OCI-LY1 (cell line): Measurements from ENCODE around the gene KLRK1.

Source experiments
- CTCF ChIP-seq: fragments of 200-600 bp; sonication (generic), shearing (Covaris generic); IDR thresholded peaks from 2 replicates; pipeline ENCODE4 v1.5.1; 2017; ENCODE audit warnings: mild to moderate bottlenecking, antibody characterized with exemption, low read length, moderate library complexity, mixed read lengths
- EZH2 ChIP-seq: fragments of 200-600 bp; sonication (generic), shearing (Covaris generic); IDR thresholded peaks from 2 replicates; pipeline ENCODE4 v1.8.0; 2017; ENCODE audit warnings: borderline replicate concordance, mixed run types, mild to moderate bottlenecking, antibody characterized with exemption, low read length, moderate library complexity, mixed read lengths

GRCh38 chr12:10389904-10390303 is at the start of gene KLRK1:
- TF ChIP-seq CTCF: no peak
- TF ChIP-seq EZH2: no peak
